ENCODE results near the gene PCDHGA9.
"Not testable (repeated sequence)": the region's sequence is repeated elsewhere in the genome, so short reads cannot be mapped to it uniquely, and the experiment has no call there.

Gene PCDHGA9

DNA sequence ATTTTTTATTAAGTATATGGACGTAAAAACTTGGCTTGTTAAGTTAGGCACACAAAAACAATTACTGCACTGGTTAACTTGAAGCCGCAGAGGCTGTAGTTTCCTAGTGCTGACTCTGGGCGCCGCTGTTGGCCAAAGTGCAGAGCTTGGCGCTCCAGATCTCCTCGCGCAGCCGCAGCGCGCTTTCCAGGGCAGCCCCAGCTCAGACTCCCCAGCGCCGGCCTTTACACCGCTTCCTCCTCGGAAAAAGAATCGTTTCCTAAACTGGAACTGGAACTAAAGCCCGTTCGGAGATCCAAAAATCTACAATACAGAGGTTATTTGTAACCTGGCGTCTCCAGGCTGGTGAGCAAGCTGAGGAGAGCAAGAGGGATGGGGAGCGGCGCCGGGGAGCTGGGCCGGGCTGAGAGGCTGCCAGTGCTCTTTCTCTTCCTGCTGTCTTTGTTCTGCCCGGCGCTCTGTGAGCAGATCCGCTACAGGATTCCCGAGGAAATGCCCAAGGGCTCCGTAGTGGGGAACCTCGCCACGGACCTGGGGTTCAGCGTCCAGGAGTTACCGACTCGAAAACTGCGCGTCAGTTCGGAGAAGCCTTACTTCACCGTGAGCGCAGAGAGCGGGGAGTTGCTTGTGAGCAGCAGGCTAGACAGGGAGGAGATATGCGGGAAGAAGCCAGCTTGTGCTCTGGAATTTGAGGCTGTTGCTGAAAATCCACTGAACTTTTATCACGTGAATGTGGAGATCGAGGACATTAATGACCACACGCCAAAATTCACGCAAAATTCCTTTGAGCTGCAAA, 4.6 kb upstream of the PCDHGA9 start, which contains the start of gene PCDHGB5:
TSS of gene PCDHGB5 (plus strand) at position 192 of the 796 bp plus-strand sequence. CDS start at position 373, 181 bp downstream.
- not testable (repeated sequence) for H3K27ac Mint-ChIP-seq; H3K4me1 Mint-ChIP-seq (ENCODE audit: low read depth)
- Mint-ChIP-seq H3K9me3 (ENCODE audit: low read depth) (peaks cover 15% of the 10 kb centered on the region), H3K36me3 (peaks cover 24% of the 10 kb centered on the region), H3K27me3 (peaks cover 46% of the 10 kb centered on the region), H3K4me3 (peak within 1 kb of the TSS; percentile 61)

DNA sequence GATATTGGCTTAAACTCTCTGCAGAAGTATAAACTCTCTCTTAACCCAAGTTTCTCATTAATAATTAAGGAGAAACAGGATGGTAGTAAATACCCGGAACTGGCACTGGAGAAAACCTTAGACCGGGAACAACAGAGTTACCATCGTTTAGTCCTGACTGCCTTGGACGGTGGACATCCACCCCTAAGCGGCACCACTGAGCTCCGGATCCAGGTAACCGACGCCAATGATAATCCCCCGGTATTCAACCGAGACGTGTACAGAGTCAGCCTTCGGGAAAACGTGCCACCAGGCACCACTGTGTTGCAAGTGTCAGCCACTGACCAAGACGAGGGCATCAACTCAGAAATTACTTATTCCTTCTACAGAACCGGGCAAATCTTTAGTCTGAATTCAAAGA, 4.0 kb upstream of the PCDHGA9 start:
- Mint-ChIP-seq H3K4me1 (ENCODE audit: low read depth) (peaks cover 4% of the 10 kb centered on the region), H3K27me3 (peaks cover 47% of the 10 kb centered on the region), H3K36me3 (peaks cover 22% of the 10 kb centered on the region), H3K27ac (no peak overlapping the region), H3K4me3 (peak overlapping the region; percentile 30), H3K9me3 (ENCODE audit: low read depth) (peaks cover 16% of the 10 kb centered on the region)

DNA sequence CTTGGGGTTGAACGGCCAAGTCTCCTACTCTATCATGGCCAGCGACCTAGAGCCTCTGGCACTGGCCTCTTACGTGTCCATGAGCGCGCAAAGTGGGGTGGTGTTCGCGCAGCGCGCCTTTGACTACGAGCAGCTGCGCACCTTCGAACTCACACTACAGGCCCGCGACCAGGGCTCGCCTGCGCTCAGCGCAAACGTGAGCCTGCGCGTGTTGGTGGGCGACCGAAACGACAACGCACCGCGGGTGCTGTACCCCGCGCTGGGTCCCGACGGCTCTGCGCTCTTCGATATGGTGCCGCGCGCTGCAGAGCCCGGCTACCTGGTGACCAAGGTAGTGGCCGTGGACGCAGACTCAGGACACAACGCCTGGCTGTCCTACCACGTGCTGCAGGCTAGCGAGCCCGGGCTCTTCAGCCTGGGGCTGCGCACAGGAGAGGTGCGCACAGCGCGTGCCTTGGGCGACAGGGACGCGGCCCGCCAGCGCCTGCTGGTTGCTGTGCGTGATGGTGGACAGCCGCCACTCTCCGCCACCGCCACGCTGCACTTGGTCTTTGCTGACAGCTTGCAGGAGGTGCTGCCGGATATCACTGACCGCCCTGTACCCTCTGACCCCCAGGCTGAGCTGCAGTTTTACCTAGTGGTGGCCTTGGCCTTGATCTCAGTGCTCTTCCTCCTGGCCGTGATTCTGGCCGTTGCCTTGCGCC, 2.9 kb upstream of the PCDHGA9 start:
- H3K27me3 Mint-ChIP-seq: peaks cover 48% of the 10 kb centered on the region
- peaks cover 4% of the 10 kb centered on the region for H3K4me1 Mint-ChIP-seq (ENCODE audit: low read depth)
- H3K4me3 Mint-ChIP-seq: no peak overlapping the region
- peaks cover 19% of the 10 kb centered on the region for H3K9me3 Mint-ChIP-seq (ENCODE audit: low read depth)
- no peak overlapping the region for H3K27ac Mint-ChIP-seq
- H3K36me3 Mint-ChIP-seq: peaks cover 18% of the 10 kb centered on the region

GRCh38 chr5:141403387-141403786, 809 bp downstream of the PCDHGA9 start:
- peaks cover 19% of the 10 kb centered on the region for H3K9me3 Mint-ChIP-seq (ENCODE audit: low read depth)
- H3K27me3 Mint-ChIP-seq: peaks cover 53% of the 10 kb centered on the region
- no peak overlapping the region for H3K27ac Mint-ChIP-seq
- H3K4me3 Mint-ChIP-seq: no peak overlapping the region
- peaks cover 4% of the 10 kb centered on the region for H3K4me1 Mint-ChIP-seq (ENCODE audit: low read depth)
- peaks cover 21% of the 10 kb centered on the region for H3K36me3 Mint-ChIP-seq

DNA sequence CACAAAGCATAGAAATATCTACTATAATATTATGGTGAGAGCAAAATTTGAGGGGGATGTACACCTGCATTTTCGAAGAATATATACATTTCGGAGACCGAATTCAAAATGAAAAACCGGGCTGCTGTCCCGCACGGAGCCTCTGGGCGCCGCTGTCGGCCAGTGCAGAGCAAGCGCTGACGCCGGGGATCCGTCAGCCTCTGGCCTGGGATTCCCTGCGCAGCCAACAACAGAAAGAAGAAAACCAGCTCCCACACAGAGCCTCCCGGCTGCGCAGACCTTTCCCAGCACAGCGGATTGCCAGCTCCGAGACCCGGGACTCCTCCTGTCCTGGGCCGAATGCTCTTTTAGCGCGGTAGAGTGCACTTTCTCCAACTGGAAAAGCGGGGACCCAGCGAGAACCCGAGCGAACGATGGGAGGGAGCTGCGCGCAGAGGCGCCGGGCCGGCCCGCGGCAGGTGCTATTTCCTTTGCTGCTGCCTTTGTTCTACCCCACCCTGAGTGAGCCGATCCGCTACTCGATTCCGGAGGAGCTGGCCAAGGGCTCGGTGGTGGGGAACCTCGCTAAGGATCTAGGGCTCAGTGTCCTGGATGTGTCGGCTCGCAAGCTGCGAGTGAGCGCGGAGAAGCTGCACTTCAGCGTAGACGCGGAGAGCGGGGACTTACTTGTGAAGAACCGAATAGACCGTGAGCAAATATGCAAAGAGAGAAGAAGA, 5.4 kb downstream of the PCDHGA9 start, which contains the start of gene PCDHGB6:
TSS of gene PCDHGB6 (plus strand) at position 232 of the 716 bp plus-strand sequence. CDS start at position 414, 182 bp downstream.
- not testable (repeated sequence) for H3K27ac Mint-ChIP-seq; H3K4me1 Mint-ChIP-seq (ENCODE audit: low read depth)
- Mint-ChIP-seq H3K27me3 (peaks cover 55% of the 10 kb centered on the region), H3K4me3 (peak within 1 kb of the TSS; percentile 75), H3K9me3 (ENCODE audit: low read depth) (peaks cover 16% of the 10 kb centered on the region), H3K36me3 (peaks cover 15% of the 10 kb centered on the region)

- no peak overlapping the region for H3K27ac Mint-ChIP-seq
- H3K9me3 Mint-ChIP-seq (ENCODE audit: low read depth): peaks cover 13% of the 10 kb centered on the region
- H3K27me3 Mint-ChIP-seq: peaks cover 55% of the 10 kb centered on the region
- peaks cover 20% of the 10 kb centered on the region for H3K36me3 Mint-ChIP-seq
- H3K4me3 Mint-ChIP-seq: no peak overlapping the region
- H3K4me1 Mint-ChIP-seq (ENCODE audit: low read depth): peaks cover 12% of the 10 kb centered on the region
Observed at GRCh38 chr5:141409598-141410306, 7.2 kb downstream of the PCDHGA9 start.

GRCh38 chr5:141411575-141411974, 9.0 kb downstream of the PCDHGA9 start:
- no peak overlapping the region for H3K27ac Mint-ChIP-seq
- H3K9me3 Mint-ChIP-seq (ENCODE audit: low read depth): peaks cover 13% of the 10 kb centered on the region
- H3K27me3 Mint-ChIP-seq: peaks cover 51% of the 10 kb centered on the region
- peaks cover 23% of the 10 kb centered on the region for H3K36me3 Mint-ChIP-seq
- H3K4me3 Mint-ChIP-seq: no peak overlapping the region
- H3K4me1 Mint-ChIP-seq (ENCODE audit: low read depth): peaks cover 15% of the 10 kb centered on the region

- peaks cover 50% of the 10 kb centered on the region for H3K27me3 Mint-ChIP-seq
- peaks cover 13% of the 10 kb centered on the region for H3K9me3 Mint-ChIP-seq (ENCODE audit: low read depth)
- no peak within 1 kb of the TSS for H3K27ac Mint-ChIP-seq
Observed at GRCh38 chr5:141412854-141413539, 10.4 kb downstream of the PCDHGA9 start, which contains the start of gene PCDHGA10. PCDHGA10 (plus strand) TSS chr5:141412987; CDS start chr5:141413176, 189 bp downstream.

GRCh38 chr5:141413540-141414069, 11.0 kb downstream of the PCDHGA9 start:
- Mint-ChIP-seq H3K27me3 (peaks cover 53% of the 10 kb centered on the region), H3K4me1 (ENCODE audit: low read depth) (peaks cover 19% of the 10 kb centered on the region), H3K27ac (no peak overlapping the region), H3K4me3 (peak overlapping the region; percentile 89), H3K9me3 (ENCODE audit: low read depth) (peaks cover 16% of the 10 kb centered on the region), H3K36me3 (peaks cover 26% of the 10 kb centered on the region)

More at GRCh38 chr5:141412854-141413539, 10.4 kb downstream of the PCDHGA9 start, which contains the start of gene PCDHGA10:
- Mint-ChIP-seq H3K36me3 (peaks cover 22% of the 10 kb centered on the region), H3K4me3 (peak within 1 kb of the TSS; percentile 89), H3K4me1 (ENCODE audit: low read depth) (peaks cover 17% of the 10 kb centered on the region)

GRCh38 chr5:141414548-141415274, 12.1 kb downstream of the PCDHGA9 start:
- H3K27ac Mint-ChIP-seq: not testable (repeated sequence)
- H3K9me3 Mint-ChIP-seq (ENCODE audit: low read depth): peaks cover 14% of the 10 kb centered on the region
- peak overlapping the region; percentile 89 for H3K4me3 Mint-ChIP-seq
- peaks cover 49% of the 10 kb centered on the region for H3K27me3 Mint-ChIP-seq
- H3K4me1 Mint-ChIP-seq (ENCODE audit: low read depth): peaks cover 22% of the 10 kb centered on the region
- H3K36me3 Mint-ChIP-seq: peaks cover 27% of the 10 kb centered on the region

DNA sequence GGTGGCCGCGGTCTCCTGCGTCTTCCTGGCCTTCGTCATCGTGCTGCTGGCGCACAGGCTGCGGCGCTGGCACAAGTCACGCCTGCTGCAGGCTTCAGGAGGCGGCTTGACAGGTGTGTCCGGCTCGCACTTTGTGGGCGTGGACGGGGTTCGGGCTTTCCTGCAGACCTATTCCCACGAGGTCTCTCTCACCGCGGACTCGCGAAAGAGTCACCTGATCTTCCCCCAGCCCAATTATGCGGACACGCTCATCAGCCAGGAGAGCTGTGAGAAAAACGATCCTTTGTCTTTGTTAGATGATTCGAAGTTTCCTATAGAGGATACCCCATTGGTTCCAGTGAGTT, 12.7 kb downstream of the PCDHGA9 start:
- H3K27me3 Mint-ChIP-seq: peaks cover 50% of the 10 kb centered on the region
- H3K4me3 Mint-ChIP-seq, H3K27ac Mint-ChIP-seq: not testable (repeated sequence)
- H3K36me3 Mint-ChIP-seq: peaks cover 27% of the 10 kb centered on the region
- H3K9me3 Mint-ChIP-seq (ENCODE audit: low read depth): peaks cover 13% of the 10 kb centered on the region
- peaks cover 22% of the 10 kb centered on the region for H3K4me1 Mint-ChIP-seq (ENCODE audit: low read depth)

GRCh38 chr5:141417494-141418172, 15.1 kb downstream of the PCDHGA9 start, which contains the start of gene PCDHGB7:
PCDHGB7 (plus strand) TSS chr5:141417677; CDS start chr5:141417860, 183 bp downstream.
- peaks cover 35% of the 10 kb centered on the region for H3K36me3 Mint-ChIP-seq
- peak within 1 kb of the TSS; percentile 79 for H3K4me3 Mint-ChIP-seq
- H3K9me3 Mint-ChIP-seq (ENCODE audit: low read depth): peaks cover 20% of the 10 kb centered on the region
- peaks cover 55% of the 10 kb centered on the region for H3K27me3 Mint-ChIP-seq
- H3K4me1 Mint-ChIP-seq (ENCODE audit: low read depth): peaks cover 25% of the 10 kb centered on the region
- peak within 1 kb of the TSS; percentile 50 for H3K27ac Mint-ChIP-seq
